ENCODE measurements around the gene CABCOCO1. TPM values are rescaled to one million over a fixed set of nuclear protein-coding genes. Genes with fewer than 3 reads are reported as not detected.

CABCOCO1 gene
- polyA plus RNA-seq, 1 of the 3 experiments (the other 2 are of a cell fraction) = 0.71 TPM

GRCh38 chr10:61628875-61629513, 33.7 kb upstream of the CABCOCO1 start:
- H4K20me1 ChIP-seq (ENCODE audit: insufficient read depth) = no peaks in the 10 kb centered on the region
- H3K4me2 ChIP-seq = peak overlapping the region; percentile 58
- CTCF ChIA-PET = interaction anchor here (0.8 kb wide), 1 partner anchor 11 kb away, joined by 3 read pairs; no protein-coding TSS in a partner anchor
- no peaks in the 10 kb centered on the region for H3K9me2 ChIP-seq
- peak overlapping the region; percentile 44; the same call in 1 of the 2 replicates for H3K9ac ChIP-seq
- peaks cover 0 to 17% of the 10 kb centered on the region in 2 experiments; a peak in 1 of 4 replicates for H3K4me1 ChIP-seq (ENCODE audit: control insufficient read depth in 1 of 2, insufficient read depth in 2 of 2, low read depth in 1 of 2, low read length in 1 of 2)
- H3K27me3 ChIP-seq (ENCODE audit: insufficient read depth) = no peaks in the 10 kb centered on the region
- H3K27ac ChIP-seq (ENCODE audit: low read depth in 2 of 2, low read length in 1 of 2) = peak overlapping the region; percentile 5 to 85; a peak in 3 of 4 replicates
- no peaks in the 10 kb centered on the region for H3K79me2 ChIP-seq (ENCODE audit: insufficient read depth)
- H2AFZ ChIP-seq (ENCODE audit: low read depth) = peak overlapping the region; percentile 30; the same call in 1 of the 2 replicates
- peaks cover 29% of the 10 kb centered on the region for H3F3A ChIP-seq (replicated peaks; ENCODE audit: insufficient read depth)
- no peaks in the 10 kb centered on the region for H3K9me3 ChIP-seq
- 0 out of 4 replicates have a peak overlapping the region, but pooled peaks of 1 of the 2 experiments have one; percentile 8 for H3K4me3 ChIP-seq (ENCODE audit: low read depth in 2 of 2, low read length in 1 of 2)
- H3K36me3 ChIP-seq (replicated peaks in 1 of 2; ENCODE audit: control insufficient read depth in 1 of 2, insufficient read depth in 2 of 2, low read length in 1 of 2) = no peaks in the 10 kb centered on the region
- POLR2A ChIA-PET = no interaction called here
- no peak for DNase-seq
- 49% methylated on average over 4 of the region's 4 CpGs for WGBS (ENCODE audit: low lambda C conversion rate)
- no peak for TF ChIP-seq NFIC (IDR thresholded peaks at IDR 0.05; ENCODE audit: borderline replicate concordance)
- TF ChIP-seq CHD2 (IDR thresholded peaks at IDR 0.05; ENCODE audit: low read length, partially characterized antibody) = no peak
- no peak for TF ChIP-seq TCF12 (IDR thresholded peaks at IDR 0.05)
- TF ChIP-seq CTCF (IDR thresholded peaks at IDR 0.05) = no peak
- no peak for TF ChIP-seq GATA2 (CRISPR knock-in tag; IDR thresholded peaks at IDR 0.05)
- no peak for TF ChIP-seq RXRA (IDR thresholded peaks at IDR 0.05; ENCODE audit: borderline replicate concordance, low read depth)
- TF ChIP-seq RAD21 (IDR thresholded peaks at IDR 0.05; ENCODE audit: low read length) = no peak
- no peak for TF ChIP-seq FOXJ3 (CRISPR knock-in tag; IDR thresholded peaks at IDR 0.05)
- TF ChIP-seq TEAD4 (IDR thresholded peaks at IDR 0.05; ENCODE audit: borderline replicate concordance, insufficient read depth) = peak; percentile 65; the same call in 1 of the 2 replicates
- no peak for TF ChIP-seq MXI1 (IDR thresholded peaks at IDR 0.05; ENCODE audit: low read depth, low read length)
- peak in 1 of 2 experiments; percentile 45; a peak in 1 of 4 replicates for TF ChIP-seq EP300 (IDR thresholded peaks at IDR 0.05; ENCODE audit: borderline replicate concordance in 1 of 2, low read depth in 1 of 2, low read length in 1 of 2)
- TF ChIP-seq GABPA (IDR thresholded peaks at IDR 0.05; ENCODE audit: low read depth) = no peak
- TF ChIP-seq POLR2AphosphoS5 (IDR thresholded peaks at IDR 0.05; ENCODE audit: low read depth, low read length) = no peak
- peak; percentile 79 for TF ChIP-seq PBX3 (IDR thresholded peaks at IDR 0.05)
- TF ChIP-seq USF1 (IDR thresholded peaks at IDR 0.05; ENCODE audit: borderline replicate concordance, low read depth) = no peak
- TF ChIP-seq MEF2A (IDR thresholded peaks at IDR 0.05; ENCODE audit: borderline replicate concordance, low read depth) = no peak; the same call in 1 of the 2 replicates
- TF ChIP-seq FOSL2 (IDR thresholded peaks at IDR 0.05; ENCODE audit: borderline replicate concordance, low read depth) = peak; percentile 64; the same call in 1 of the 2 replicates
- TF ChIP-seq JUND (IDR thresholded peaks at IDR 0.05) = peak; percentile 43
- TF ChIP-seq RFX5 (IDR thresholded peaks at IDR 0.05; ENCODE audit: low read length) = no peak
- TF ChIP-seq ELF1 (IDR thresholded peaks at IDR 0.05) = no peak
- no peak for TF ChIP-seq SIN3A (IDR thresholded peaks at IDR 0.05; ENCODE audit: borderline replicate concordance, low read depth, low read length)
- no peak for TF ChIP-seq EZH2phosphoT487 (IDR thresholded peaks at IDR 0.05; ENCODE audit: borderline replicate concordance, low read depth)
- no peak for TF ChIP-seq MAX (IDR thresholded peaks at IDR 0.05; ENCODE audit: low read depth)
- no peak for TF ChIP-seq REST (IDR thresholded peaks at IDR 0.05; ENCODE audit: low read depth, low read length)
- TF ChIP-seq RCOR1 (IDR thresholded peaks at IDR 0.05; ENCODE audit: low read length) = no peak
- no peak for TF ChIP-seq YY1 (IDR thresholded peaks at IDR 0.05; ENCODE audit: low read depth)
